Fibroblast of lung (primary cell): Measurements from ENCODE around the gene CGB2.

Experiments used
- CTCF ChIP-seq, 2 donors: IDR thresholded peaks in 1 of 2; conservative IDR thresholded peaks in 1 of 2; 1 replicate in 1 of 2; 2 replicates in 1 of 2; pipeline ENCODE4 v1.5.1; 2011 to 2012; ENCODE audit warnings: low read length in 2 of 2, control low read depth in 1 of 2, inconsistent platforms in 1 of 2, low read depth in 1 of 2, mild to moderate bottlenecking in 1 of 2
- EZH2 ChIP-seq: IDR thresholded peaks from 2 replicates; pipeline ENCODE4 v1.5.1; 2012; ENCODE audit warnings: low read length, control low read depth, mild to moderate bottlenecking; ENCODE audit errors: missing control alignments

GRCh38 chr19:49011194-49011593 lies 20.5 kb upstream of the CGB2 start:
- TF ChIP-seq CTCF (conservative IDR thresholded peaks at IDR 0.05 in 1 of 2, IDR thresholded peaks at IDR 0.05 in 1 of 2; ENCODE audit: low read depth in 1 of 2, low read length in 2 of 2) (no peak), EZH2 (no peak)
